HS-5 (cell line): ENCODE results near the gene SPDYE17.
"Not testable (repeated sequence)": the region's sequence is repeated elsewhere in the genome, so short reads cannot be mapped to it uniquely, and the experiment has no call there.

Source experiments
- DNase-seq: peaks from one replicate; pipeline ENCODE4 v3.0.0-alpha.2; 2012; ENCODE audit warnings: low read depth

The SPDYE17 gene

GRCh38 chr7:77032261-77032660 is at the start of gene SPDYE17:
SPDYE17 (minus strand) TSS chr7:77032361; CDS start chr7:77030570, 1,791 bp downstream.
- DNase-seq = not testable (repeated sequence)

- DNase-seq = not testable (repeated sequence)
Observed at GRCh38 chr7:77080236-77080635, 48.1 kb upstream of the SPDYE17 start.

GRCh38 chr7:77079624-77080023 is 47.5 kb upstream of the SPDYE17 start:
- DNase-seq = not testable (repeated sequence)

- DNase-seq = not testable (repeated sequence)
Observed at GRCh38 chr7:77079112-77079511, 47.0 kb upstream of the SPDYE17 start.

GRCh38 chr7:77077060-77077459 is 44.9 kb upstream of the SPDYE17 start:
- not testable (repeated sequence) for DNase-seq

- not testable (repeated sequence) for DNase-seq
Observed at GRCh38 chr7:77074786-77075396, 42.7 kb upstream of the SPDYE17 start.

- not testable (repeated sequence) for DNase-seq
Observed at GRCh38 chr7:77071108-77071507, 38.9 kb upstream of the SPDYE17 start.

GRCh38 chr7:77065869-77066268 is 33.7 kb upstream of the SPDYE17 start:
- DNase-seq = not testable (repeated sequence)

- DNase-seq = not testable (repeated sequence)
Observed at GRCh38 chr7:77063732-77064131, 31.6 kb upstream of the SPDYE17 start.

- DNase-seq = not testable (repeated sequence)
Observed at GRCh38 chr7:77062557-77062956, 30.4 kb upstream of the SPDYE17 start, which contains the start of gene SPDYE18. SPDYE18 (minus strand) TSS chr7:77062558; CDS start chr7:77060512, 2,046 bp downstream.

- not testable (repeated sequence) for DNase-seq
Observed at GRCh38 chr7:77026349-77026748, 5.8 kb downstream of the SPDYE17 start.

GRCh38 chr7:77010074-77010680 is 22.0 kb downstream of the SPDYE17 start:
- DNase-seq = not testable (repeated sequence)

GRCh38 chr7:77008000-77008399 is 24.2 kb downstream of the SPDYE17 start:
- DNase-seq = not testable (repeated sequence)

- DNase-seq = not testable (repeated sequence)
Observed at GRCh38 chr7:77006127-77007110, 25.7 kb downstream of the SPDYE17 start.

- not testable (repeated sequence) for DNase-seq
Observed at GRCh38 chr7:77005461-77006057, 26.6 kb downstream of the SPDYE17 start.

GRCh38 chr7:77004151-77004550 is 28.0 kb downstream of the SPDYE17 start:
- not testable (repeated sequence) for DNase-seq

GRCh38 chr7:77003241-77003640 is 28.9 kb downstream of the SPDYE17 start:
- not testable (repeated sequence) for DNase-seq

GRCh38 chr7:77002678-77003233 is 29.4 kb downstream of the SPDYE17 start:
- not testable (repeated sequence) for DNase-seq

- DNase-seq = not testable (repeated sequence)
Observed at GRCh38 chr7:77002104-77002503, 30.1 kb downstream of the SPDYE17 start.

GRCh38 chr7:76999474-77000107 is 32.6 kb downstream of the SPDYE17 start:
- not testable (repeated sequence) for DNase-seq
